ENCODE results near the gene SFT2D1. TPM values are rescaled to one million over a fixed set of nuclear protein-coding genes. Genes with fewer than 3 reads are reported as not detected.

SFT2D1 gene
- total RNA-seq, 1 experiment from 2014 or later: 40.2 TPM

DNA sequence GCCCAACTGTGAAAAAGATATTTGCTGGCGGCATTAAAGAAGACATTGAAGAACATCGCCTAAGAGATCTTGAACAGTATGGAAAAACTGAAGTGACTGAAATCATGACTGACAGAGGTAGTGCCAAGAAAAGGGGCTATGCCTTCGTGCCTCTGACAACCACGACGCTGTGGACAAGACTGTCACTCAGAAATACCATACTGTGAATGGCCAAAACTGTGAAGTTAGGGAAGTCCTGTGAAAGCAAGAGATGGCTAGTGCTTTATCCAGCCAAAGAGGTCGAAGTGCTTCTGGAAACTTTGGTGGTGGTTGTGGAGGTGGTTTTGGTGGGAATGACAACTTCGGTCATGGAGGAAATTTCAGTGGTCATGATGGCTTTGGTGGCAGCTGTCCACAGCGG, 7.5 kb downstream of the SFT2D1 start:
- TF ChIP-seq, protein P1, sequence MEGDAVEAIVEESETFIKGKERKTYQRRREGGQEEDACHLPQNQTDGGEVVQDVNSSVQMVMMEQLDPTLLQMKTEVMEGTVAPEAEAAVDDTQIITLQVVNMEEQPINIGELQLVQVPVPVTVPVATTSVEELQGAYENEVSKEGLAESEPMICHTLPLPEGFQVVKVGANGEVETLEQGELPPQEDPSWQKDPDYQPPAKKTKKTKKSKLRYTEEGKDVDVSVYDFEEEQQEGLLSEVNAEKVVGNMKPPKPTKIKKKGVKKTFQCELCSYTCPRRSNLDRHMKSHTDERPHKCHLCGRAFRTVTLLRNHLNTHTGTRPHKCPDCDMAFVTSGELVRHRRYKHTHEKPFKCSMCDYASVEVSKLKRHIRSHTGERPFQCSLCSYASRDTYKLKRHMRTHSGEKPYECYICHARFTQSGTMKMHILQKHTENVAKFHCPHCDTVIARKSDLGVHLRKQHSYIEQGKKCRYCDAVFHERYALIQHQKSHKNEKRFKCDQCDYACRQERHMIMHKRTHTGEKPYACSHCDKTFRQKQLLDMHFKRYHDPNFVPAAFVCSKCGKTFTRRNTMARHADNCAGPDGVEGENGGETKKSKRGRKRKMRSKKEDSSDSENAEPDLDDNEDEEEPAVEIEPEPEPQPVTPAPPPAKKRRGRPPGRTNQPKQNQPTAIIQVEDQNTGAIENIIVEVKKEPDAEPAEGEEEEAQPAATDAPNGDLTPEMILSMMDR (conservative IDR thresholded peaks at IDR 0.05): no peak
- Histone ChIP-seq H4K20me1 (ENCODE audit: control insufficient read depth, insufficient read depth, insufficient read length) (no peaks in the 10 kb centered on the region), H3K79me2 (ENCODE audit: insufficient read depth, low read length) (peaks cover 42% of the 10 kb centered on the region; the same call in 1 of the 2 replicates), H3K79me1 (ENCODE audit: insufficient read depth, low read depth, low read length, poor library complexity, severe bottlenecking) (peaks cover 22% of the 10 kb centered on the region), H2BK20ac (ENCODE audit: low read depth, low read length, poor library complexity, severe bottlenecking) (no peak overlapping the region), H2BK5ac (ENCODE audit: insufficient read length, low read length) (no peak overlapping the region), H2BK120ac (ENCODE audit: low read depth, low read length, poor library complexity, severe bottlenecking) (no peak overlapping the region), H3K27me3 (ENCODE audit: insufficient read depth, low read length) (no peaks in the 10 kb centered on the region), H3K14ac (ENCODE audit: insufficient read depth, low read length) (no peak overlapping the region), H3K4ac (ENCODE audit: low read depth, low read length) (no peak overlapping the region), H3K56ac (ENCODE audit: insufficient read length, low read depth, low read length) (no peak overlapping the region), H3K4me2 (ENCODE audit: insufficient read depth, insufficient read length, low read length) (no peak overlapping the region), H2AK5ac (ENCODE audit: insufficient read length, low read length) (no peak overlapping the region), H3K9ac (ENCODE audit: extremely low read depth, insufficient read length, low read length) (no peak overlapping the region), H2AFZ (ENCODE audit: low read length) (no peak overlapping the region), H2BK15ac (ENCODE audit: low read depth, low read length) (no peak overlapping the region), H3K18ac (ENCODE audit: insufficient read length, low read depth, low read length) (no peak overlapping the region), H3T11ph (ENCODE audit: low read length) (no peak overlapping the region), H4K8ac (replicated peaks; ENCODE audit: insufficient read length, low read depth, low read length) (no peak overlapping the region), H4K5ac (ENCODE audit: insufficient read length, low read depth, low read length) (no peak overlapping the region), H3K9me3 (ENCODE audit: control insufficient read depth, low read depth, low read length) (no peaks in the 10 kb centered on the region), H3K23me2 (ENCODE audit: insufficient read length, low read depth, low read length, poor library complexity, severe bottlenecking) (no peaks in the 10 kb centered on the region), H3K23ac (ENCODE audit: insufficient read length, low read depth, low read length) (no peak overlapping the region), H4K91ac (ENCODE audit: insufficient read length, low read depth, low read length) (no peak overlapping the region), H2BK12ac (ENCODE audit: insufficient read length, low read depth, low read length) (no peak overlapping the region), H3K27ac (ENCODE audit: insufficient read length, low read depth, low read length) (no peak overlapping the region), H3K4me1 (ENCODE audit: insufficient read depth, low read length) (no peaks in the 10 kb centered on the region; the same call in 1 of the 2 replicates)
- no peaks in the 10 kb centered on the region for H3K27me3 Mint-ChIP-seq (ENCODE audit: low read depth)
- no CpG with 5 or more reads among the region's 8 CpGs for WGBS (ENCODE audit: extremely low coverage, insufficient read length, low lambda C conversion rate)
- H3K4me3 Mint-ChIP-seq: no peak overlapping the region
- H3K36me3 Mint-ChIP-seq (ENCODE audit: insufficient read depth in 1 of 3, low read depth in 3 of 3): peaks cover 14 to 40% (median 19%) of the 10 kb centered on the region in 3 experiments; a peak in 6 of 7 replicates
- no peak for DNase-seq
- peaks cover 24 to 28% of the 10 kb centered on the region in 2 experiments for H3K4me1 Mint-ChIP-seq
- H3K27ac Mint-ChIP-seq: no peak overlapping the region; a peak in 1 of 7 replicates
- no peaks in the 10 kb centered on the region for H3K9me3 Mint-ChIP-seq
